HT-29 (cell line): Measurements from ENCODE around the gene RALBP1. TPM values are rescaled to one million over a fixed set of nuclear protein-coding genes. Genes with fewer than 3 reads are reported as not detected.
"Not testable (repeated sequence)": the region's sequence is repeated elsewhere in the genome, so short reads cannot be mapped to it uniquely, and the experiment has no call there.

Source experiments
- DNase-seq: peaks from one replicate; pipeline ENCODE4 v3.0.0-alpha.2; 2015; ENCODE audit warnings: low spot score
- total RNA-seq: library from RNA; depleted of rRNA; stranded (reverse); fragments of >200 nt; shearing (Covaris generic); gene quantifications from 2 replicates; pipeline ENCODE4 v1.2.3, GENCODE V29; 2014; rRNA removed

RALBP1 gene
- total RNA-seq, result 62.2 and 67.8 TPM in 2 replicates

DNA sequence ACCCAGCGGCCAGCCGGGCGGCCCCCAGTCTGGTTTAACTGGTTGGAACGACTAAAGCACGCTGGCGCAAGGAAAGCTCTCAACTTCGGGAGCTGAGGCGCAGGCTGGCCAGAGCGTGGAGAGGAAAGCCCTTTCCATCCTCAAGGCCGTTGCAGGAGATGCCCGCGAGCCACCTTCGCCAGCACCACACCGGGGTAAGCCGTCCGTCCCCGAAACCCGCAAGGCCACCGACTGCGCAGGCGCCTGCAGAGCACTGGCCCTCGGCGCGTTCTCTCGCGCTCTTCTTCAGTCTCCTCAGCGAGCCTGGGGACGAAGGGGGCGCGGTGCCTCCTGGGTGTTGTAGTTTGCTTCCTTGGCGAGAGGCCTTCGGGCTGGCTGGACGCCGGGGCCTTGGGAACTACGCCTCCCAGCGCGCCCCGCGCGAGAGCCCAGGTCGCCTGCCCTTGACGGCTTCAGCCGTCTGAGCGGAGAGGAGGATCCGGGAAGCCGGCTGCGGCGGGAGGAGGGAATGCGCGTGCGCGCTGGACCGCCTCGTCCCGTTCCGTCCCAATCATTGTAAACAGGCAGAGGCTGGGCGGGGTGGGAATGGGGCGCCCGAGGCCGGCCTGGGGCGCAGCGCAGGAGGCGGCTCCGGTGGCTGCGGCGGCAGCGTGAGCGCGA, at the start of gene RALBP1:
Gene RALBP1, plus strand, starts transcription at position 531 of the 660 bp plus-strand sequence. CDS start 37,533 bp downstream, outside the sequence.
- DNase-seq, result peak; percentile 100

DNA sequence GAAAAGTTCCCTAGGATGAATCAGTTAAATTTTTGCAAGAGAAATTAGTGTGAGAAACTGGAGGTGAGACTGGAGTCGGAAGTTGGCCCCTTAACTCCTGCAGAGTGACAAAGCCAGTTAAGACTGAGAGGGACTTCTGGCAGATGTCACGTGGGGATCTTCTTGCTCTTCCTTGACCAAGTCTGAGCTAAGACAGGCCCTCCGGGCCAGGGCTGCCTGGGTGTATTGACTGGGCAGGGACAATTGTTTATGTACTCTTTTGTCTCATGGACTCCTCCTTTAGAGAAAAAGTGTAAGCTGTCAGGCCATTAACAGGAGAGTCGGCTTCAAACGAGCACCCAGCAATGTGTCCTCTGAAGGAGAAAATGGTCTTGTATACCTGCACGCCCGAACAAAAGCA, 48.6 kb upstream of the RALBP1 start:
- DNase-seq, result no peak

DNA sequence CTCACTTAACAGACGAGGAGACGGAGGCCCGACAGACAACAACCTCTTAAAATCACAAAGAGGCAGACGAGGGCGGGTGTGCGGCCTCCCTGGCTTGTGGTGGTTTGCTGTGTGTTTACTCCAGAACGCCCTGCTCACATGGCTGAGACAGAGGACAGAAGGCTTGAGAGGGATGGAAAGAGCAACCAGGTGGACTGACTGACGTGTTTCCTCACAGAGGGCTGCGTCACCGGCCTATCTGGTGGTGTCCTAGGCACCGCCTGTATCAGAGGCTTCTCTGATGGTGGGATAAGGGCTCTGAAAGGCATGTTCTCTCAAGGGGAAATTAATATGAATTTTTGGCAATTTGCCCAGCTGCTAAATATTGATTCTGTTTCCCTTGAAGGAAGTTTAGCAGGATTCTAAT, 47.0 kb upstream of the RALBP1 start:
- DNase-seq, result peak; percentile 59

DNA sequence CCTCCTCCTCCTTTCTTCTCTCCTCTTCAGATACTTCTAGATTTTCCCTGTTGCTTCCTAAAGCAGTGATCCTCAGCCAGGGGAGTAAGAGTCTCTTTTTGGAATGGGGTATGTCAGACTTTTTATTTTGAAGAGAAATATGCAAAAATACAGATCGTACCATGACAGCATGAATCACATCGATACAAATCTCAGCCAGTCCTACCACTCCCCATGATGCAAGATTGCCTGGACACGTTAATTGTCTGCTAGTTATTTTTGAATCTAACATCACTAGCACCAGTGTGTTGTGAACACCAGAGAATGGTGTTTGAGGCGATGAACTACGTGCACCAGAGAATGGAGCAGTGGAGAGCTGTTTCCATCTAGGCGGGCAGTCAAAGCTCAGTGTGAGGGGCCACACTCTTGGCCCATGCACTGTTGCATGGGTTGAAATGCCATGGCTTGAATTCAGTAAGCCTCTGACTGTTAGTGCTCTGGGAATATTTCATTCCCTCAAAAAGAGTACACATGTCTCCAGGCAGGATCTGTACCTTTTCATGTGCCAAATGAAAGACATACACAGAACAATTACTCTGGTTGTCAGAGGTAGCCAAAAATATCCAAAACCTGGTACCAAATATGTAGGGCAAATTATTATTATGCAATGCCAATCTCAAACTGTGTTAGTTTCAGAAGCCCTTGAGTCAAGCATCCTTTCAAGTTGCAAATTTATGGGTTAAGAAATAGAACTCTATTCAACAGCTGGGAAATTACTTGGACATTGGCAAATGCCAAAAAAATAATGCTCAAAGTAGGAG, 46.3 kb upstream of the RALBP1 start:
- no peak for DNase-seq

DNA sequence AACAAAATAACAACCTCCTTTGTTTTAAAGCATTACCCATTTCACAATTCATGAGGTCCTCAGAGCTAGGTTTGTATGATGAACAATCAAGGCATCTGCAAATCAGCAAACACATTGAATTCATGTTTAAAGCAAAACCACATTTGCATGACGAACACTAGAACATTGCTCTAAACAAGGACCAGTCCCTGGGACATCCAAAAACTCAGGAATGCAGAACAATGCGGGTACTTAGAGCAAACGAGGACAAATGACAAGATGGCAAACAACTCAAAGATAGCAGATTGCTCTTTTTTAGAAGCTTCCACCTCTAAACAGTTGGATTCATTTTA, 45.7 kb upstream of the RALBP1 start:
- DNase-seq, result no peak

DNA sequence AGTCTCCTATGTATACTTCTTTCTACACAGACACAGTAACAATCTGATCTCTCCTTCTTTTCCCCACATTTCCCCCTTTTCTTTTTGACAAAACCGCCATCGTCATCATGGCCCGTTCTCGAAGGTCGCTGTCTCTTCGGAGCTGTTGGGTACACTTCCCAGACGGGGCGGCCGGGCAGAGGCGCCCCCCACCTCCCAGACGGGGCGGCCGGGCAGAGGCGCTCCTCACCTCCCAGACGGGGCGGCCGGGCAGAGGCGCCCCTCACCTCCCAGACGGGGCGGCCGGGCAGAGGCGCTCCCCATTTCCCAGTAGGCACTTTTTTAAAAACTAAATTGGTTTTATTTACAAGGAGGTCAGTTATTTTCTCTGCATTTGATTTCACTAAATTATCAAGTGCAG, 45.0 kb upstream of the RALBP1 start:
- not testable (repeated sequence) for DNase-seq

DNA sequence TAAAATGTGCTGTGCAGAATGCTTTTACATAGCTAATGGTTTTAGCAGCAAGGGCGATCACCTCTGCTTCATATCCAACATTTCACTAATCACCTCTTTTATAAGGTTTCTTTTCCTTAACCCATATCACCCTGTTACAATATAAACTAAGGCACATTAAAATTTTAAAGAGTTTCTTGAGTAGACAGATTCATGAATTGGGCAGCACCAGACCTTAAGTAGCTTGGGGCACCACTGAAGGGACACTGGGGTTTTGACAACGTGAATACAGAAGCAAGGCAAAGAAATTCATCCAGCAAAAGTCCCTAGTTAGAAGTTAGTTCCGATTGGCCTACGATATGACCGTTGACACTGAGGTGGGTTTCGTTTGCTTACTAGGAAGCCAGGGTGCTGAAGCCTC, 44.0 kb upstream of the RALBP1 start:
- DNase-seq, result no peak

DNA sequence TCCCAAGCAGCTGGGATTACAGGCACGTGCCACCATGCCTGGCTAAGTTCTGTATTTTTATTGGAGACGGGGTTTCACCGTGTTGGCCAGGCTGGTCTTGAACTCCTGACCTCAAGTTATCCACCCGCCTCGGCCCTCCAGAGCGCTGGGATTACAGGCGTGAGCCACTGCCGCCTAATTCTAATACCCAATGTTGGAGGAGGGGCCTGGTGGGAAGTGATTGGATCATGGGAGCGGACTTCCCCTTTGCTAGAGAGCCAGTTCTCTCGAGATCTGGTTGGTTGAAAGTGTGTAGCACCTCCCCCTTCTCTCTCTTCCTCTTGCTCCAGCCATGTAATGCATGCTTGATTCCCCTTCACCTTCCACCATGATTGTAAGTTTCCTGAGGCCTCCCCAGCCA, 42.2 kb upstream of the RALBP1 start:
- DNase-seq, result not testable (repeated sequence)

DNA sequence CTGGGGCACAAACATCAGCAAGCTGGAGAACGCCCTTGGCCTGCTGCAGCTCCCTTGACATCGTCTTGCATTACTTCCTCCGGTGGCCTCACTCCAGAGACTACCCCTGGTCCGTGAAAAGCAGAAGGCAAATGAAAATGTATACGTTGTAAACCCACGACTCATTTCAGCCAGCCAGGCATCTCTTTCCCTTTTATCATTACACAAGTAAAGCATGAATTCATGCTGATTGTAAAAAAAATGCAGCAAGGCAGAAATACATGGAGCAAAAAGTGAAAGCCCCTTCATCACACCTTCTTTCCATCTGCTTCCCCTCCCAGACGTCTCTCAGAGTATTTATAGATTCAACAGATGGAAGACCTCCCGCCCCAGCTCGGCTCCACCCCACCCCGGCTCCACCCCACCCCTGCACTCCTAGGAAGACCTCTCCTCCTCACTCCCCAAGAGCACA, 41.6 kb upstream of the RALBP1 start:
- no peak for DNase-seq

DNA sequence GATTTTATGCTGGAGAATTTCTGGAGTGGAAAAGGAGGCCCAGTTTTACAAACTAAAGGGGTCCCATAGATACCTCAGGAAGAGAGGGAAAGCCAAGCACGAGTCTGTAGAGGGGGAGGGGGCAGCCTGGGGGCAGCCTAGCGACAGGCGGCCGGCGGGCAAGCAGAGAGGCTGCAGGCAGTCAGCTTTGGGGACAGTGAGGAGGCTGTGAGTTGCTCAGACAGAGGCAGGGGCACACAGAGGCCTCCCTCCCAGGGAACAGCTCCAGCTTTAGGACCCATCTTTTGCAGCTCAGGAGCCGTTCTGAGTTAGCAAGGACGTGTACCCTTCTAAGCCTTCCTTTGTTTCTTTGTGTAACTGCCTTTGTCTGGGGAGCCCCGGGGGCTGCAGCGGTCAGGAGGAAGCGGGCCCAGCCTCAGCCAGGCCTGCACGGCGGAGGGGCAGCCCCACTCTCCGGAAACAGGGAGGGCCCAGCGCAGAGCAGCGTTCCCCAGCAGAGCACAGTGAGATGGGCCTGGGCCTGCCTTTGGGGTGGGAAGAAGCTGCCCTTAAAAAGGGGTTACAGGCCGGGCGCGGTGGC, 41.1 kb upstream of the RALBP1 start:
- no peak for DNase-seq

DNA sequence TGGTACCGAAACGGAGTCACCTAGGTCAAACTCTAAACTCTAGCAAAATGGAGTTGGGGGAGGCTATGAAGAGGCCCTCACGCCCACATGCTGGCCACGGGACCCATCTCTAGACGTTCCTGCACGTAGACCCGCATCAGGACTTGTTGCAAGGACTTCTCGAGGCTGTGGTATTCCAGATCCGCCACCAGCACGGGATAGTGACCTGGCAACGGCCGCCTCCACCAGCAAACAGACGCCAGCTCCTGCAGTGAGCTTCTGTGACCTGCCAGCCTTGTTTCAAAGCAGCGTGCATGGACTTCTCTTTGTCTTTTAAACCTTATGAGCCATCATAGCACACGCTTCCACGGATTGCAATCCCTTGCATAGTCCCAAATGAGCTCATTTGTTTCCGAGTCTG, 40.3 kb upstream of the RALBP1 start:
- DNase-seq, result no peak

DNA sequence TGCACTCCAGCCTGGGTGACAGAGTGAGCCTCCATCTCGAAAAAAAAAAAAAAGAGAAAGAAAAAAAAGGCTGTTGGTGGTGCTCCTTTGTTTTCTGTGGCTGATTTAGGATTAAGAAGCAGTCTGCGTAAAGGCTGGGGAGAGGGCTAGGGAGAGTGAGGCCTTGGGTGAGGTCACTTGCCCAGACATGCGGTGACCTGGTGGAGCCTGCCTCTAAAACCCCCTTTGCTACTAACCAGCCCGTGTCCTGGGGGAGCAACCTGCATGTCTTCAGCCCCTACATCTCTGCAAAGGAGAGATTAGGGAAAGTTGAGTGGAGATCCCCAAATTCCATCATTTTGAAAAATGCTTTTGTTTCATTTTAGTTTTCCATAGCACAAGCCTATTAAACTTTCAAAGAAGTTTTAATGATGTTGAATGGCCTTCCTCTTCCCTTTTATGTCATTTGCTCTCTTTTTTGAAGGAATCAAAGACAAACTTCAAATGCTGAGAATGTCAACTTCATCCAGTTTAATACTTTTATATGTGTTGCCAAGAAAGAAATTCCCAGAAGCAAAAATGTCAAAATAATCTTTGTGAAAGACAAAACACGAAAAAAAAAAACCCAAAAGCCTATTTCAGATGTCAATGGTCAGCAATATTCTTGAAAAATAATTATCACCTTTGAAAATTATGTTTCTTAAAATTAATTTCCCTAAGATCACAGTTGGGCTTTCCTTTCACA, 38.9 kb upstream of the RALBP1 start:
- no peak for DNase-seq

DNA sequence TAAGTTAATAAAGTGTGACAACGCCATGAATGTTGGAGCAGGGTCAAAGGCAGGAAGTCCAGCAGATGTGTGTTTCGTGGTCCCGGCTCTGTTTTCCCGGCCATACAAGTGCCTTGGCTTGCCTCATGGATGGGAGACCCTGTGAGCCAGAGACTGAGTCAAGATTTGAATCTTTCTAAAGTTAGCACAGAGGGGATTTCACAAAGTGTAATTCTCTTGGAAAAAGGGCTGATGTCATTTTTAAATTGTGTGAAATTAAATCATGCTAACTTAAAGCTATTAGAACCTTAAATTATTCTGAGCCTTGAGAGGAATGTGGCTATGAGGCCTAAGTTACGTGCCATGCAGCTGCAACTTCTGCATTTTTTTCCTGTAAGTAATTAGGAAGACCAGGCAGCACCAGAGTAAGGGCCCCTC, 38.3 kb upstream of the RALBP1 start:
- DNase-seq, result no peak

DNA sequence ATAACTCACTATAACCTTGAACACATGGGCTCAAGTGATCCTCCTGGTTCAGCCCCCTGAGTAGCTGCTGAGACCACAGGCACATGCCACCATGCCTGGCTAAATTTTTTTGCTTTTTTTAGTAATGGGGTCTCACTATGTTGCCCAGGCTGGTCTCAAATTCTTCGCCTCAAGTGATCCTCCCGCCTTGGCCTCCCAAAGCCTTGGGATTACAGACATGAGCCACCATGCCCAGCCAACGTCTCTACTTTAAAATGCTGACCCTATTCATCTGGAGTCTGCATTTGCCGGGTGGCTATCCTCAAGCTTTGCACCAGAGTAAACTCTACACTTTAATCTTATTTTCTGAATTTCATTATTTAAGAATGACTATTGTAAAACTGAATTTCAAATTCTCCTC, 37.6 kb upstream of the RALBP1 start:
- no peak for DNase-seq

DNA sequence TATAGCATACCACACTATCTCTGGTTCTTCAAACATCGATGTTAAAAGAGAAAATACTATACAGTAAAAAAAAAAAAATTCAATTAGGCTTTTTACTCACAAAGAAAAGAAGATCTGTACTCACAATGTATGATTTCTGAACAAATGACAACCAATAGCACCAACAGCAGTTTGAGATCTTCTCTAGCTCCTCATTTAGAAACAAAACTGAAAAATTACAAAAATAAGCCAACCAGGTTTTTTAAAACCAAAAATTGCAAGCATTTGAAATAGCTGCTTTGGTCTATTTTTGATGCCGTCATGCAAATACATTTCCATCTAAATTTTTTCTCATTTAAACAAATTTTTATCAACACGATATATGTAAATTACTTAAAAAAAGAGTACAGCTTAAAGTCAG, 34.3 kb upstream of the RALBP1 start:
- no peak for DNase-seq

DNA sequence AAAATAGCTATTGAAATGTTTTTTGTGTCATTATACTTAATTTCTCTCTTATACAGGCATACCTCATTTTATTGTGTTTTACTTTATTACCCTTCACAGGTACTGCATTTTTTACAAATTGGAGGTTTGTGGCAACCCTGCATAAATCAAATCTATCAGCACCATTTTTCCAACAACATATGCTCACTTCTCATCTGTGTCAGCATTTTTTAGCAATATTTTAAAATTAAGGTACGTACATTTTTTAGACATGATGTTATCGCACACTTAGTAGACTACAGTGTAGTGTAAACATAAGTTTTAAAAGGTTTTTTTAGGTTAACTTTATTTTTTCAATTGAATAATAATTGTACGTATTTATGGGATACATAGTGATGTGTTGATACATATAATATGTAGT, 30.8 kb upstream of the RALBP1 start:
- no peak for DNase-seq

DNA sequence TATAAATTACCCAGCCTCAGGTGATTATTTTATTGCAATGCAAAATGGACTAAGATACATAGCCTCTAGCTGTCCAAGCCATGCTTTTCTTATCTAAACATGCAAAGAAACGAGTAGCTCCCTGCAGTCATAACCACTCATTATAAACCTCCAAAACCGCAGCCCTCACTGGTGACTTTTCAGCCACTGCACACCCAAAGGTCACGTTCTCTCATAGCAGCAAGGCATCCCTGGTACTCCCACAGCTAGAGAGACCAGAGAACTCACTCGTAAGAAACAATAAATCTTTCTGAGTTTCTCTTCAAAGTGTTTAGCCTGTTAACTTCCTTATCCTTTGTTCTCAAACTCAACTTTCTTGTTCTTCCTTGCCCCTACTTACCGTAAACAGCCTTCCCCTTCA, 28.5 kb upstream of the RALBP1 start:
- DNase-seq, result no peak

DNA sequence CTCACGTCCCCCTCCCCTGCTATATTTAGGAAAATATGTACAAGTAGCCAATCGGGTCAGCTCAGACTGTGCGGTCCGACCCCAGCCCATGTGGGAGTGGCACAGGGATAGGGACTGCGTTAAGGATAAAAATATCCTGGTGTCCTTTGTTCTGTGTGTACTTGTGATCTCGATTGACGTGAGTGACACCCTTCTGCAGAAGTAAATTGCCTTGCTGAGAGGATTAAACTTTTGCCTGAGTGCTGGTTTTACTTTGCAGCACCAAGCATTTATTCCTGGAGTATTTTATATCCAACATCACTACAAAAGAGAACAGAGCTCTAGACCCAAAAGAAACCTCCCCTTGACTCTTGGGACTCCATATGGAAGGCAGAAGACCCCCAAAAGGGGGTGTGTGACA, 28.0 kb upstream of the RALBP1 start:
- no peak for DNase-seq

DNA sequence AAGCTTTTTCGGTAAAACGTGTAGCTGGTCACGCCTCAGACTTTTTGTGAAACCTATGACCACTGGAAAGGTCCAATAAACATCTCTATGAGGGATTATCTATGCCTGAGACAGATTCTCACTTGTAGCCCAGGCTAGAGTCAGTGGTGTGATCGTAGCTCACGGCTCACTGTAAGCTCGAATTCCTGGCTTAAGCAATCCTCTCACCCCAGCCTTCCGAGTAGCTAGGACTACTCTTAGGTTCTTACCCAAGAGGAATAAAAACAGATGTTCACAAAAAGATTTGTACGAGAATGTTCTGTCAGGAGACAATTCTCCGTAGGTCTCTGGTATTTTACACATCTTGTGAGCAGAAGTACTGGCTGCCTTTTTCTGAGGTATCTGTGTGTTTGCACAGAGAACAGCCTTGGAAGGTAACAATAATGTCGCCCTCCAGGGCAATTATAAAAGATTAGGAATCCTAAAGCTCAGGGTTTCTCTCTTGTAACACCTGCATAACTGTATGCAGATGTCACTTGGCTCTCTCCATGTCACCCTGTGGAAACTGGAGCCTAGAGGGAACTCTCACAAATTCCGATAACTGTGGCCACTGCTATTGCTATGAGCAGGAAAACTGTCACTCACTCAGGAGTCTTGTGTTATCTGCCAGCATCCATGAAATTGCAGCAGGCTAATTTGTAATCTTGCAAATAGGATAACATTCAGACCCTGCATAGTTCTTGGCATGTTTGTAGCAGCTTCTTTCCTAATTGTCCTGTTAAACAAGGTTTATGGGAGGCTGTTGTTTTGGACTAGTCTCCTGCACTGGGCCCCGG, 25.5 kb upstream of the RALBP1 start:
- no peak for DNase-seq

DNA sequence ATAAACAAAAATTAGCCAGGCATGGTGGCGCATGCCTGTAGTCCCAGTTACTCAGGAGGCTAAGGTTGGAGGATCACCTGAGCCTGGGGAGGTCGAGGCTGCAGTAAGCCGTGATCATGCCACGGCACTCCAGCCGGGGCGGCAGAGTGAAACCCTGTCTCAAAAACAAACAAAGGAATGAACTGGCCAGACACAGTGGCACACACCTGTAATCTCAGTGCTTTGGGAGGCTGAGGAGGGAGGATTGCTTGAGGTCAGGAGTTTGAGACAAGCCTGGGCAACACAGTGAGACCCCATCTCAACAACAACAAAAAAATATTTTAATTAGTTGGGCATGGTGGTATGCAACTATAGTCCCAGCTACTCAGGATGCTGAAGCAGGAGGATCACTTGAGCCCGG, 24.4 kb upstream of the RALBP1 start:
- not testable (repeated sequence) for DNase-seq

DNA sequence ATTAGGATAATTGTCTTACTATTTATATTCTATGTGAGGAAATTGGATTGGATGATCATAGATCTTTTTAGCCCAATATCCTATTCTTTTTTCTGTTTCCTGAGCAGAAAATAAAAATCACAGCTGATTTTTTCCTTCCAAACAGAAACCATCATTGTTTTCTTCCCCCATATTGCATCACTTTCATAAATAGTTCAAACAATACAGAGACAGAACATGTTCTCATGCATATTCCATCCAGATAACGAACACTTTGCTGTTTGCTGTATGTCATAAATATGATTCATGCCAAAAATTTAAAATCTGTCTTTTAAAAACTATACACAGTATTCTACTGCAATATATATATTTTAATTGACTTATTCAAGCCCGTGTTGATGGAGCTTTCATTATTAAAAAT, 22.0 kb upstream of the RALBP1 start:
- no peak for DNase-seq
